Activated naive CD4-positive, alpha-beta T cell treated with anti-CD3 and anti-CD28 coated beads for 36 hours (primary cell): ENCODE results near the gene A2ML1. TPM values are rescaled to one million over a fixed set of nuclear protein-coding genes. Genes with fewer than 3 reads are reported as not detected.
"Not testable (repeated sequence)": the region's sequence is repeated elsewhere in the genome, so short reads cannot be mapped to it uniquely, and the experiment has no call there.

Experiments used
- CTCF ChIA-PET: fragments of 350-600 bp; sonication (Branson Sonifier 250); formaldehyde crosslinking; loops from one replicate; lab custom pipeline; 2021; ENCODE audit warnings: antibody characterized with exemption; lab: Charles Lee
- DNase-seq: peaks from one replicate; pipeline ENCODE4 v3.0.0-alpha.2; 2020
- H3K27ac Mint-ChIP-seq: one replicate; pipeline ENCODE4 v1.8.0; 2021; ENCODE audit warnings: mild to moderate bottlenecking, mixed read lengths
- H3K27me3 Mint-ChIP-seq: one replicate; pipeline ENCODE4 v1.8.0; 2021; ENCODE audit warnings: low read depth, mixed read lengths
- H3K36me3 Mint-ChIP-seq: one replicate; pipeline ENCODE4 v1.8.0; 2021; ENCODE audit warnings: low read depth, mixed read lengths
- H3K4me1 Mint-ChIP-seq: one replicate; pipeline ENCODE4 v1.8.0; 2021; ENCODE audit warnings: low read depth, mixed read lengths
- H3K4me3 Mint-ChIP-seq: one replicate; pipeline ENCODE4 v1.8.0; 2021; ENCODE audit warnings: mild to moderate bottlenecking, moderate library complexity, mixed read lengths
- H3K9me3 Mint-ChIP-seq: one replicate; pipeline ENCODE4 v1.8.0; 2021; ENCODE audit warnings: mixed read lengths
- intact Hi-C: fragments of 100-400 bp; cut with micrococcal nuclease; formaldehyde crosslinking; loops from one replicate; pipeline ENCODE4 v1.15.1; 2023
- total RNA-seq, 2 experiments: library from RNA; stranded (reverse); gene quantifications; one replicate each; pipeline ENCODE4 v1.2.3, GENCODE V29; 2021

Gene A2ML1
- total RNA-seq, 2 experiments from 2014 or later = not detected

DNA sequence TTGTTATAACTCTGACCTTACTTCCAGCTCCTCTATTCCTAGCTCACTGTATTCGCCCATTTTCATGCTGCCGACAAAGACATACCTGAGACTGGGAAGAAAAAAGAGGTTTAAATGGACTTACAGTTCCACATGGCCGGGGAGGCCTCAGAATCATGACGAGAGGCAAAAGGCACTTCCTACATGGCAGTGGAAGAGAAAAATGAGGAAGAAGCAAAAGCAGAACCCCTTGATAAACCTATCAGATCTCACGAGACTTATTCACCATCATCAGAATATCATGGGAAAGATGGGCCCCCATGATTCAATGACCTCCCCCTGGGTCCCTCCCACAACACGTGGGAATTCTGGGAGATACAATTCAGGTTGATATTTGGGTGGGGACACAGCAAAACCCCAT lies 77.4 kb downstream of the A2ML1 start:
- no peaks in the 10 kb centered on the region for H3K36me3 Mint-ChIP-seq
- H3K4me1 Mint-ChIP-seq = no peaks in the 10 kb centered on the region
- no peak overlapping the region for H3K4me3 Mint-ChIP-seq
- intact Hi-C loops = no loop called here
- H3K27me3 Mint-ChIP-seq = no peaks in the 10 kb centered on the region
- no peak for DNase-seq
- no peak overlapping the region for H3K27ac Mint-ChIP-seq
- CTCF ChIA-PET = interaction anchor here (1.1 kb wide), 1 partner anchor 9 kb away, joined by 6 read pairs; no protein-coding TSS in a partner anchor
- H3K9me3 Mint-ChIP-seq = no peaks in the 10 kb centered on the region

DNA sequence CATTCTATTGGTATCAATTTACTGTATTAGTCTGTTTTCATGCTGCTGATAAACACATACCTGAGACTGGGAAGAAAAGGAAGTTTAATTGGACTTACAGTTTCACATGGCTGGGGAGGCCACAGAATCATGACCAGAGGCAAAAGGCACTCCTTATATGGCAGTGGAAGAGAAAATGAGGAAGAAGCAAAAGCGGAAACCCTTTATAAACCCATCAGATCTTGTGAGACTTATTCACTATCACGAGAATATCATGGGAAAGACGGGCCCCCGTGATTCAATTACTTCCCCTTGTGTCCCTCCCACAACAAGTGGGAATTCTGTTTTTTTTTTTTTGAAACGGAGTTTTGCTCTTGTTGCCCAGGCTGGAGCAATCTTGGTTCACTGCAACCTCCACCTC lies 80.3 kb downstream of the A2ML1 start:
- H3K27me3 Mint-ChIP-seq, H3K4me1 Mint-ChIP-seq, H3K27ac Mint-ChIP-seq, H3K36me3 Mint-ChIP-seq, H3K9me3 Mint-ChIP-seq, DNase-seq, CTCF ChIA-PET, H3K4me3 Mint-ChIP-seq, intact Hi-C loops: not testable (repeated sequence)

DNA sequence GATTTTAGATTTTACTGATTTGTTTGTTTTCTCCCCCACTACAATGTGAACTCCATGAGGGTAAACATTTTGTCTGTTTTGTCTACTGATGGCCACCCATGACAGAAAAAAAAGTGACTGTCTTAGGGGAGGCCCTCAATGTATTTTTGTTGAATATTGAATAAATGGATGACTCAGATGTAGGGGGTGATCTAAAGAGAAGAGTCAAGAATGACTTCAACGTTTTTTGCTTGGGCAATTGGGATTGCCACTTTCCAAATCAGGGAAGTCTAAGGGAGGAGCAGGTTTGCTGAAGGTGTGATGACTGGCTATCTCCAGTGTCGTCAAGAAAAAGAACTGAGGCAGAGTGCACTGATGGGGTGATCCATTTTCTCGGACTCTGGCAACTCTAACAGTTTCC lies 81.2 kb downstream of the A2ML1 start:
- Mint-ChIP-seq H3K9me3 (no peaks in the 10 kb centered on the region), H3K27me3 (no peaks in the 10 kb centered on the region), H3K4me3 (no peak overlapping the region), H3K4me1 (no peaks in the 10 kb centered on the region), H3K27ac (no peak overlapping the region), H3K36me3 (no peaks in the 10 kb centered on the region)
- DNase-seq = no peak
- intact Hi-C loops = no loop called here
- CTCF ChIA-PET = interaction anchor here (1.2 kb wide), 1 partner anchor 13 kb away, joined by 7 read pairs; no protein-coding TSS in a partner anchor

DNA sequence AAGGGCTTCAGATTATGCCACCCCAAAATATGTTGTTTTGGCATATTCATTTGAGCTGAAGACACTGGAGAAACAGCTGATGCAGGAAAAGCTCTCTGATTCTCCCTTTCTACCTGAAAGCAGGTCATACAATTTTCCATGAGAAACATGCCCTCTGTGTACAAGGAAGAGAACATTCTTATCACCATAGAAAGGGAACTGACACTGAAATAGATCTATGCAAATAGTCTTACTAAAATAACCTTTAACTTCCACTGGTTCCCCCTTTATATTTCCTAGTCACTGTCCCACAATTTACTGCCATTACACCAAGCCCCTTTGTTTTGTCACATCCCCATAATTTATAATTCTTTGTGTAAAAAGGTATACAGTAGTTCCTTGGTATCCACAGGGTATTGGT lies 82.2 kb downstream of the A2ML1 start:
- no peaks in the 10 kb centered on the region for H3K27me3 Mint-ChIP-seq
- CTCF ChIA-PET = interaction anchor here (1.2 kb wide), 1 partner anchor 14 kb away, joined by 7 read pairs; no protein-coding TSS in a partner anchor
- no peak overlapping the region for H3K4me3 Mint-ChIP-seq
- H3K27ac Mint-ChIP-seq = no peak overlapping the region
- intact Hi-C loops = no loop called here
- H3K4me1 Mint-ChIP-seq = no peaks in the 10 kb centered on the region
- no peaks in the 10 kb centered on the region for H3K36me3 Mint-ChIP-seq
- no peak for DNase-seq
- no peaks in the 10 kb centered on the region for H3K9me3 Mint-ChIP-seq

DNA sequence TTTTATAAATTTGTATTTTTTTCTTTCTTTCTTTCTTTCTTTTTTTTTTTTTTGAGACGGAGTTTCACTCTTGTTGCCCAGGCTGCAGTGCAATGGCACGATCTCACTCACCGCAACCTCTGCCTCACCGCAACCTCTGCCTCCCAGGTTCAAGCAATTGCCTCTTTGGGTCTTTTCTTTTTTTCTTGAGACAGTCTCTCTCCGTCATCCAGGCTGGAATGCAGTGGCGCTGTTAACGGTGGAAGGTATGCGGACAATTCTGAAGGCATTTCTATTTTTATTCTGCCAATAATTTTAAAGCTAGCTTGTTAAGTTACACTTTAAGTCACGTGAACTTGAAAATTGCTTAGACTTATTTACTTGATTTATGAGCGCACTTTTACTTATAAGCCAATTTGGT lies 83.1 kb downstream of the A2ML1 start:
- no peak for DNase-seq
- Mint-ChIP-seq H3K4me1 (no peaks in the 10 kb centered on the region), H3K4me3 (no peak overlapping the region), H3K36me3 (no peaks in the 10 kb centered on the region), H3K27ac (no peak overlapping the region), H3K27me3 (no peaks in the 10 kb centered on the region), H3K9me3 (no peaks in the 10 kb centered on the region)
- intact Hi-C loops = no loop called here
- CTCF ChIA-PET = interaction anchor here (1.1 kb wide), 1 partner anchor 15 kb away, joined by 4 read pairs; no protein-coding TSS in a partner anchor

DNA sequence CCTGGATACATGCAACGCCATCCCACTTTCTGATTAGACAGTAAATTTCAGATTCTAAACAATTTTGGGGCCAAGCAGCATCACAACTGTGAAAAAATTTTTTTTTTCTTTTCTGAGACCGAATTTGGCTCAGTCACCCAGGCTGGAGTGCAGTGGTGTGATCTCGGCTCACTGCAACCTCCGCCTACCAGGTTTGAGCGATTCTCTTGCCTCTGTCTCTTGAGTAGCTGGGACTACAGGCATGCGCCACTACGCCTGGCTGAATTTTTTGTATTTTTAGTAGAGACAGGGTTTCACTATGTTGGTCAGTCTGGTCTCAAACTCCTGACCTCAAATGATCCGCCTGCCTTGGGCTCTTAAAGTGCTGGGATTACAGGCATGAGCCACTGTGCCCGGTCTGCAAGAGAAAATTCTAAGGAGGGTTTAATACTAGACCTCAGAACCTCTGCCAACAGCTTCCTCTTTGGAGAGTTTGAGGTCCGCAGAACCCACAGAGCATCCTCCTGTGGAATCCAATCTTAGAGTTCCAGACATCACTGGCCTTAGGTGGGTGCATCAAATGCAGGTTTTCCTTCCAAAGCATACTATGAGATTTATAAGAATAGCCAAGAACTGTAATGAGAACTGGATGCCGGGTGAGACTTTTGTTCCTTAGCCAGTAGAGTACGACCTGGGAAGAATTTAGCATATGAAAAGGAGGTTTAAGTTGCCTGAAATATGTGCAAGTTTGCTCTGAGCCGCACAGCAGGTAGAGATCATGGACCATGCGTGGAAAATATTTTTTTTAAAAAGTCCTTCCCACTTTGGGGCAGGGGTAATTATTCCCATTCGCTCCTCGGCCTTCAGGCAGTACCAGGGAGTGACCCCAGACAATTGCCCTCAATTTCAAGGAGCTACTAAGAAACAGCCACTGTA lies 84.1 kb downstream of the A2ML1 start:
- no peak overlapping the region for H3K4me3 Mint-ChIP-seq
- CTCF ChIA-PET = interaction anchor here (1.1 kb wide), 1 partner anchor 16 kb away, joined by 4 read pairs; no protein-coding TSS in a partner anchor

DNA sequence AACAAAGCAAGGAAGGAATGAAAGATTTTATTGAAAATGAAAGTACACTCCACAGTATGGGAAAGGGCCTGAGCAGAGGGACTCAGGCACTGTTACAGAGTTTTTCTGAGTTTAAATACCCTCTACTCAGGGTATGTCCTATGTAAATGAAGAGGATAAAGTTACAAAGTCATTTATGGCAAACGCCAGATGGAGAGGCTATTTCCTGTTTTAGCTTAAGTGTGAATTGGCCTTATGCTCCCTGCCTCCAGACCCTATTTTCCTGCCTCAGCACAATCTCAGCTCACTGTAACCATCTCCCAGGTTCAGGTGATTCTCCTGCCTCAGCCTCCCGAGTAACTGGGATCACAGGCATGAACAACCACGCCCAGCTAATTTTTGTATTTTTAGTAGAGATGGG lies 85.1 kb downstream of the A2ML1 start:
- Mint-ChIP-seq H3K27me3 (no peaks in the 10 kb centered on the region), H3K4me3 (no peak overlapping the region), H3K9me3 (no peaks in the 10 kb centered on the region), H3K4me1 (no peaks in the 10 kb centered on the region), H3K27ac (no peak overlapping the region), H3K36me3 (no peaks in the 10 kb centered on the region)
- CTCF ChIA-PET = no interaction called here
- DNase-seq = no peak
- intact Hi-C loops = no loop called here

More for the DNA sequence above, 84.1 kb downstream of the A2ML1 start:
- Mint-ChIP-seq H3K36me3 (no peaks in the 10 kb centered on the region), H3K9me3 (no peaks in the 10 kb centered on the region), H3K27me3 (no peaks in the 10 kb centered on the region), H3K4me1 (no peaks in the 10 kb centered on the region), H3K27ac (no peak overlapping the region)
- intact Hi-C loops = no loop called here
- no peak for DNase-seq

DNA sequence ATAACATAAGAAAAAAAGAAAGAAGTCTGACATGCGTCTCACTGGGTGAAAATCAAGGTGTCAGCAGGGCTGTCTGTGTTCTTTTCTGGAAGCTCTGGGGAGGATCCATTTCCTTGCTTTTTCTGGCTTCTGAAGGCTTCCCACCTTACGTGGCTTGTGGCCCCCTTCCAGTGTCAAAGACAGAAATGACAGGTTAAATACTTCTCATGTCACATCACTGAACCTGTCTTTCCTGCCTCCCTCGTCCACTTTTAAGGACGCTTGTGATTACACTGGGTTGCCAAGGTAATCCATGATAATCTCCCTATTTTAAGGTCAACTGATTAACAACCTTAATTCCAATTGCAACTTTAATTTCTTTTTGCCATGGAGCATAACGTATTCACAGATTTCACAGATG lies 87.3 kb downstream of the A2ML1 start:
- CTCF ChIA-PET = no interaction called here
- Mint-ChIP-seq H3K36me3 (no peaks in the 10 kb centered on the region), H3K27me3 (no peaks in the 10 kb centered on the region), H3K27ac (no peak overlapping the region), H3K4me3 (no peak overlapping the region), H3K9me3 (no peaks in the 10 kb centered on the region), H3K4me1 (peaks cover 15% of the 10 kb centered on the region)
- no peak for DNase-seq
- intact Hi-C loops = no loop called here

DNA sequence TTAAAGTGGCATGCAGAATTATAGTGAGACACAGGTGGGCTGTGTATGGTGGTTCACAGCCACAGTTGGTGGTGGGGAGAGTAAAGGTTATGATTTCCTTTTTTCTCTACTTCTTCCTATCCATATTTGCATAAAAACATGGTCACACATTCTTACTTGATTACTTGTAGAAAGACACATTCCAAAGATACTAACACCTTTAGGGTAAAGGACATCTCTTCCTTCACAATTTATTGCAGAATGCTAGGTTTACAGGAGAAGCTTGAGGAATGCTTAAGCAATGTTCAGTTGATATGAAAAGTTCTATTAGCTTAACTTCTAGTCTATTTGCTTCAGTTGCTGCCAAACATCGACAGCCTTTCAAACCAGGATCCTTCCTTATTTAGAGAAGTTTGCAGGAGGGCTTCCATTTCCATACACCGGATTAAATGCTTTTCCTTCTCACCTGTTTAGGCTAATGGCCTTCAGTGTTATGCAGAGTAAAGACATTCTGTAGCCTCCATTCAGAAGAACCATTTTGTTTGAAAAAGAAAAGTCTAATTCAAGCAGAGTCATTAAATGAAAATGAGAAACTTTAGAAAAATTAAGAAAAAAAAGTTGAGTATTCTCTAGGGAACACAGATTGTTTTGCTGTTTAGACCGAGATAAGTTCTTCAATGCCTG lies 89.3 kb downstream of the A2ML1 start:
- H3K27me3 Mint-ChIP-seq = no peaks in the 10 kb centered on the region
- intact Hi-C loops = no loop called here
- CTCF ChIA-PET = interaction anchor here (0.8 to 2.0 kb wide), 7 partner anchors 34 to 236 kb away, joined by 3 to 11 read pairs (median 4); partner anchors contain the start of gene M6PR
- H3K4me1 Mint-ChIP-seq = peaks cover 15% of the 10 kb centered on the region
- no peak for DNase-seq
- no peak overlapping the region for H3K27ac Mint-ChIP-seq
- H3K9me3 Mint-ChIP-seq = no peaks in the 10 kb centered on the region
- H3K36me3 Mint-ChIP-seq = no peaks in the 10 kb centered on the region
- no peak overlapping the region for H3K4me3 Mint-ChIP-seq

DNA sequence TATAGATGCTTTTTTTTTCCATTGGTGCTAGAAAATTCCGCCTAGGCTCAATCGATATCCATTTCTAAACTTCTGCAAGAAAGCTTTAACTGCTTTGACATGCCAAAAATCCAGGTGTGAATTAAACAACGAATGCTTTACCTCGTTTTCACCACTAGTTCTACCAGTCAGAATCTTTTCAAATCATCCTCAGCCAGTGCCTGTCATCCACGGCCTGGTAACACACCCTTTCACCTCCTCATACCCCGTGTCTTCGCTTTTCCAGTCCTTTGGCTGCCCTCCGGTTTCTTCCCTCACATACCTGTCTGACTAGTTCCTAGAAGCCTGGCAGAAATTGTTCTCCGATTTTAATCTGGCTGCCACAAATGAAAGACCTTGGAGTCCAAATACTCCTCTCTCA lies 90.5 kb downstream of the A2ML1 start:
- DNase-seq = no peak
- intact Hi-C loops = no loop called here
- Mint-ChIP-seq H3K9me3 (no peaks in the 10 kb centered on the region), H3K4me3 (no peak overlapping the region), H3K27ac (no peak overlapping the region), H3K36me3 (no peaks in the 10 kb centered on the region), H3K27me3 (no peaks in the 10 kb centered on the region), H3K4me1 (peaks cover 15% of the 10 kb centered on the region)
- CTCF ChIA-PET = interaction anchor here (0.6 to 2.0 kb wide), 10 partner anchors 33 to 237 kb away, joined by 3 to 11 read pairs (median 4); partner anchors contain the start of gene M6PR

DNA sequence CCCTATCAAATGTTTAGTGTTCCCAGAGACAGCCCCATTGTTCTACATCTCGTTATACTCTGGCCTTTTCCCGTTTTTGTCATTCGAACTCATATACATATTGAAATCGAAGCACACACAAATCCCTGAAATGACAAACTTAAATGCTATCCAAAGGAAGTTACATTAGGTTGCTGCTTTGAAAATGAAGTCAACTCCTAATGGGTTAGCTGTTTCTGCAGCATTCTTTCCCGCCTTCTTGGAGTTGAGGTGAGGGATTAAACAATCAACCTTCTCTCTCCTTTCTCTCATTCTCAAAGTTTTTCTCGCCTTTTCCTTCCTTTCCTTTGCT lies 91.2 kb downstream of the A2ML1 start:
- Mint-ChIP-seq H3K9me3 (no peaks in the 10 kb centered on the region), H3K27me3 (no peaks in the 10 kb centered on the region)

DNA sequence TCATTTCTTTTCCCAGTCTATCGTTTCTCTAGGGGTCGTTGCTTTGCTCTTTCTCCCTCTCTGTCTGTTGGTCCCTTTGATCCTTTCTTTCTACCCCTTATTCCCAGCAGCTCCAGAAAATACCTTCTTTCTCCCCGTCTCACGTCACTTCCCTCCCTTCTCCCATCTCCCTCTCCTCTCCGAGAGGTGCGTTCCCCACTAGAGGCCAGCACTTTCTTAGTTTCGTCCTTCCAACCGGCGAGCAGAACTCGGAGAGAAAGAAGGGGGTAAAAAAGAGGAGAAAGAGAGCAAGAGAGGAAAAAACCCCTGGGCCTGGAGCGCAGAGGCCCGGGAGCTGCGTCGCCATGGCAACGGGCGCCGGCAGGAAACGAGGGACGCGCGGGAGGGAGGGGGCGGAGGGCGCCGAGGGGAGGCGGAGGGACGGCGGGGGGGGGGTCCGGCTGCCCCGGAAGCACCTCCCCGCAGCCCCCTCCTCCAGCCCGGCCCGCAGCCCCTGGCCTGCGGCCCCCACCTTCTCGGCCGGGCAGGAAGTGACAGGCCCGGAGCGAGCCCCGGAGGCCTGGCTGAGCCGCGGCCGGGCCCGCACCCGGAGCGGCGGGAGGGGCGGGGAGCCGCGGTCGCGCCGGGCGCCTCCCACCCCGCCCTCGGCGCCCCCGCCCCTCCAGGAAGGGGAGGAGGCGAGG lies 91.8 kb downstream of the A2ML1 start, which contains the start of gene PHC1:
TSS of gene PHC1 (plus strand) at position 477 of the 683 bp plus-strand sequence. CDS start 3,169 bp downstream, outside the sequence.
- peak within 1 kb of the TSS; percentile 82 for H3K4me3 Mint-ChIP-seq
- H3K27me3 Mint-ChIP-seq, H3K36me3 Mint-ChIP-seq, H3K9me3 Mint-ChIP-seq: not testable (repeated sequence)
- H3K4me1 Mint-ChIP-seq = peaks cover 15% of the 10 kb centered on the region
- DNase-seq = peak; percentile 81
- intact Hi-C loops = loop anchor here (1.0 to 2.0 kb wide), 4 partner anchors 23 to 421 kb away; partner anchors contain the start of gene M6PR
- peak within 1 kb of the TSS; percentile 84 for H3K27ac Mint-ChIP-seq
- CTCF ChIA-PET = interaction anchor here (0.7 to 1.4 kb wide), 10 partner anchors 24 to 259 kb away, joined by 3 to 6 read pairs (median 3); partner anchors contain the start of gene M6PR

More for the DNA sequence above, 91.2 kb downstream of the A2ML1 start:
- no peak for DNase-seq
- Mint-ChIP-seq H3K4me3 (peak overlapping the region; percentile 82), H3K36me3 (no peaks in the 10 kb centered on the region), H3K27ac (peak overlapping the region; percentile 84), H3K4me1 (peaks cover 15% of the 10 kb centered on the region)
- intact Hi-C loops = loop anchor here (1.0 to 2.0 kb wide), 4 partner anchors 23 to 420 kb away; partner anchors contain the start of gene M6PR
- CTCF ChIA-PET = interaction anchor here (0.7 to 1.2 kb wide), 6 partner anchors 23 to 258 kb away, joined by 3 to 4 read pairs (median 3); no protein-coding TSS in a partner anchor
